ENCODE measurements around the gene CHST2.
"Not testable (repeated sequence)": the region's sequence is repeated elsewhere in the genome, so short reads cannot be mapped to it uniquely, and the experiment has no call there.

The CHST2 gene

GRCh38 chr3:143119009-143119914 lies at the start of gene CHST2:
TSS of gene CHST2 (plus strand) at chr3:143119771. CDS start at chr3:143120817, 1,046 bp downstream.
- DNase-seq: peak; percentile 55 to 79

GRCh38 chr3:143070977-143071551 lies 48.5 kb upstream of the CHST2 start:
- no peak for DNase-seq

- no peak for DNase-seq
Observed at GRCh38 chr3:143071776-143072175, 47.8 kb upstream of the CHST2 start.

- not testable (repeated sequence) for DNase-seq
Observed at GRCh38 chr3:143072298-143073020, 47.1 kb upstream of the CHST2 start.

GRCh38 chr3:143073541-143073940 lies 46.0 kb upstream of the CHST2 start:
- DNase-seq: not testable (repeated sequence)

- not testable (repeated sequence) for DNase-seq
Observed at GRCh38 chr3:143073983-143074382, 45.6 kb upstream of the CHST2 start.

- DNase-seq: no peak
Observed at GRCh38 chr3:143078883-143079282, 40.7 kb upstream of the CHST2 start.

- DNase-seq: no peak
Observed at GRCh38 chr3:143080196-143080595, 39.4 kb upstream of the CHST2 start.

GRCh38 chr3:143081365-143081764 lies 38.2 kb upstream of the CHST2 start:
- DNase-seq: no peak

- no peak for DNase-seq
Observed at GRCh38 chr3:143081844-143082778, 37.5 kb upstream of the CHST2 start.

GRCh38 chr3:143083781-143084180 lies 35.8 kb upstream of the CHST2 start:
- DNase-seq: no peak

GRCh38 chr3:143084856-143085731 lies 34.5 kb upstream of the CHST2 start:
- DNase-seq: no peak

- DNase-seq: no peak
Observed at GRCh38 chr3:143088835-143089234, 30.7 kb upstream of the CHST2 start.

- no peak for DNase-seq
Observed at GRCh38 chr3:143089965-143090364, 29.6 kb upstream of the CHST2 start.

- DNase-seq: no peak
Observed at GRCh38 chr3:143090486-143090885, 29.1 kb upstream of the CHST2 start.

GRCh38 chr3:143090976-143091837 lies 28.4 kb upstream of the CHST2 start:
- DNase-seq: no peak

GRCh38 chr3:143092191-143092590 lies 27.4 kb upstream of the CHST2 start:
- DNase-seq: no peak

- DNase-seq: no peak
Observed at GRCh38 chr3:143095813-143096212, 23.8 kb upstream of the CHST2 start.

GRCh38 chr3:143098032-143098764 lies 21.4 kb upstream of the CHST2 start:
- no peak for DNase-seq

GRCh38 chr3:143099210-143099609 lies 20.4 kb upstream of the CHST2 start:
- no peak for DNase-seq

Data from NCI-H1930 (cell line).